ENCODE measurements around the gene EEIG2. TPM values are rescaled to one million over a fixed set of nuclear protein-coding genes. Genes with fewer than 3 reads are reported as not detected.

Gene EEIG2
- total and polyA plus RNA-seq, 2 donors, result 10.2 to 82.1 TPM

DNA sequence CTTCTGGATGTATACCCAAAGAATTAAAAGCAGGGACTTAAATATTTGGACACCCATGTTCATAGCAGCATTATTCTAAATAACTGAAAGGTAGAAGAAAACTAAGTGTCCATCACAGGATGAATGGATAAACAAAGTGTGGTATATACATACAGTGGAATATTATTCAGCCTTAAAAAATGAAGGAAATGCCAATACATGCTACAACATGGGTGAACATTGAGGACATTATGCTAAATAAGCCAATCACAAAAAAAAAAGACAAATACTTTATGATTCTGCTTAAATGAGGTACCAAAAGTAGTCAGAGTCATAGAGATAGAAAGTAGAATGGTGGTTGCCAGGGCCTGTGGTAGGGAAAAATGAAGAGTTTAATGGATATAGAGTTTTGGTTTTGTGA, 14.1 kb downstream of the EEIG2 start:
- Histone ChIP-seq H3K4me1 (ENCODE audit: insufficient read depth) (peaks cover 2% of the 10 kb centered on the region), H3K36me3 (ENCODE audit: insufficient read depth) (no peaks in the 10 kb centered on the region), H3K27ac (ENCODE audit: low read depth) (no peak overlapping the region), H3K4me3 (ENCODE audit: low read depth, low read length) (no peak overlapping the region)
- DNase-seq (ENCODE audit: extremely low spot score), result no peak

DNA sequence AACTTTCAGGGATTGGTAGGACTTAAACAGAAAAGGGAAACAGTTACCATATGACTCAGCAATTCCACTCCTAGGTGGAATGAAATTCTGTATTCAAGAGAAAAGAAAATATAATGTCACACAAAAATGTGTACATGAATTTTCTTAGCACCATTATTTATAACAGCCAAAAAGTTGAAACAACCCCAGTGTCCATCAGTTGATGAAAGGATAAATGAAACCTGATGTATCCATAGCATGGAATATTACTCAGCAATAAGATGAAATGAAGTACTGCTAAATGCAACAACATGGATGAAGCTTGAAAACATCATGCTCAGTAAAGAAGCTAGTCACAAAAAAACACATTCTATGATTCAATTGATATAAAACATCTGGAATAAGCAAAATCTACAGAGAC, 15.5 kb downstream of the EEIG2 start:
- Histone ChIP-seq H3K27ac (ENCODE audit: low read depth) (no peak overlapping the region), H3K4me3 (ENCODE audit: low read depth, low read length) (no peak overlapping the region), H3K4me1 (ENCODE audit: insufficient read depth) (peaks cover under 1% of the 10 kb centered on the region), H3K36me3 (ENCODE audit: insufficient read depth) (no peaks in the 10 kb centered on the region)
- no peak for DNase-seq (ENCODE audit: extremely low spot score)

DNA sequence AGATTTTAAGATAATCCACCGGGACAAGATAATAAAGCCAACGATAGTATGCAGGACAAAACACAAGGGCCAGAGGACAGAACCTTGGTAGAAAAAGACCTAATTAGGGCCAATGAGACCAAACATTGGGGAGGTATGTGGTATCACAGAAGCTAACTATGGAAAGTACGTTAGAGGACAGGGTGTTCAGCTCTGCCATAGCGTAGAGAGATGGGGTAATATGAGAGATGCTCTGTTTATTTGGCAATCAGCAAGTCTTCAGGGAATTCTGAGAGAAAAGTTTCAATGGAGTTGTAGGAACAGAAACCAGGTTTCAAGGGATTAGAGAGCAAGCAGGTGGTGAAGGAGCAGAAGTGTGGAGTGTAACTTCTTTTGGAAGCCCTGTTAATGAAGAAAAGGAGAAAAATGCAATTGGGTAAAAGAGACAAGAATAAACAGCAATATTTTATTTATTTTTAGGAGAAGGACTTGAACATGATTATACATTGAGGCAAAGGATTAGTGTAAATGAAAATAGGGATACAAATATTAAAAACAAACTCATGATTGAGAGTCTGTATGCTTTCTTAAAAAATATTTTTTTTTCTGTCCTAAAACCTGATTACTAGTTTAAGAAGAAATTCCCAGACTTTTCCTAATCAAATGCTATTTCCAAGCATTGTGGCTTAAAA, 24.0 kb downstream of the EEIG2 start:
- Histone ChIP-seq H3K4me1 (ENCODE audit: insufficient read depth) (no peaks in the 10 kb centered on the region), H3K4me3 (ENCODE audit: low read depth, low read length) (no peak overlapping the region), H3K27ac (ENCODE audit: low read depth) (no peak overlapping the region), H3K36me3 (ENCODE audit: insufficient read depth) (no peaks in the 10 kb centered on the region)
- no peak for DNase-seq (ENCODE audit: extremely low spot score)
- 47% methylated on average over 4 of the region's 4 CpGs for WGBS

DNA sequence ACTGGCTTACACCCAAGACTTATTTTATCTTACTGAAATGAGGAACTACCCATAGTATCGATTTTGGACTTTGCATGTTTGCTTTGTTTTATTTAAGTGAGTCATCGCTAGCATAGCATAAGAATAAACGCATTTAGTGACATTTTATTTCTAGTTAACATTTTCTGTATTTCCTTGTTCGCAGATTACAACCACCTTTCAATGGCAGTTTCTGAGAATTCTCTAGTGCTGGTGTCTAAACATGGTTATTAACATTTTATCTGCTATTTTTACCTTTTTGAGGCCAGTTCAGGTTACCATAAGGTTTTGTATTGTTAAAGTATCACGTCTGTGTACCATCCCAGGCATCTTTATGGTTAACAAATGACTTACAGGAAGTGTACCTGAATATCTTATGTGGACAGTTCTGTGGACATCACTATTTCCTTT, 24.5 kb downstream of the EEIG2 start:
- H3K27ac ChIP-seq (ENCODE audit: low read depth), result peak overlapping the region; percentile 18

DNA sequence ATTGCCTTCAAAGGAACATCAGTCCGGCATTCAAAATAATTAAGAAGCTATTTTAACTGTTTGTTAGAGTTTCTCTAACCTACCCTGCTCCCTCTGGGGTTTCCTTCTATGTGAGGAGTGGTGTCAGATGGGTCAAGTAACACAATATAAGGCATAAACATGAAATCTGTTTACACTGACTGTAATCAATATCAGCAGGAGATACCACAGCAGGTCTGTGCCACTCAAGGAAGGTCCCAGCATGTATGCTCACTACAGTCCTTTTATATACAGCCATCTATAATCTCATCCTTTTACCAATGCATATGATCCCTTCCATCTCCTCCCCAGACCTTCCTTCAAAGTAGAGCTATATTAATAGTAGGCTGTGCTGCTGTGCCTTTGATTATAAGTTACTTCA, 25.4 kb downstream of the EEIG2 start:
- WGBS, result 52% methylated on average over 1 of the region's 1 CpG
- no peak overlapping the region for H3K27ac ChIP-seq (ENCODE audit: low read depth)

More for the DNA sequence above, 24.5 kb downstream of the EEIG2 start:
- no peaks in the 10 kb centered on the region for H3K36me3 ChIP-seq (ENCODE audit: insufficient read depth)
- no peaks in the 10 kb centered on the region for H3K4me1 ChIP-seq (ENCODE audit: insufficient read depth)
- H3K4me3 ChIP-seq (ENCODE audit: low read depth, low read length), result no peak overlapping the region
- 57% methylated on average over 5 of the region's 5 CpGs for WGBS
- DNase-seq (ENCODE audit: extremely low spot score), result no peak

DNA sequence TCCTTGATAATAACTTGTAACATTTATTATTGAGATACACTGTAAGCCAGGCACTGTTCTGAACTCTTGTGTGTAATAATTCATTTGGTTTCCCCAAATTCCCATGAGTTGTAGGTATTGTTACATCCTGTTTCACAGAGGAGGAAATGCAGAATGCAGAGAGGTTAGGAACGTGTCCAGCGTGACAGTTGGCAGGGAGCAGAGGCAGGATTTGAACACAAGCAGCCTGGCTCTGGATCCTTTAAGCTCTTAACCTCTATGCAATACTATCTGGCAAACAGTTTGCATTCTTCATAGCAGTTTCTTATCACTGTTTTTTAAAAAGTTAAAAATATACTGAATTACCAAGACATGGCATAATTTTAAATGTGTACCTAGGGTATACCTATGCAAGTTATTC, 30.5 kb downstream of the EEIG2 start:
- 5% methylated on average over 2 of the region's 2 CpGs for WGBS
- Histone ChIP-seq H3K36me3 (ENCODE audit: insufficient read depth) (no peaks in the 10 kb centered on the region), H3K27ac (ENCODE audit: low read depth) (no peak overlapping the region), H3K4me1 (ENCODE audit: insufficient read depth) (no peaks in the 10 kb centered on the region), H3K4me3 (ENCODE audit: low read depth, low read length) (no peak overlapping the region)
- DNase-seq (ENCODE audit: extremely low spot score), result no peak

More for the DNA sequence above, 25.4 kb downstream of the EEIG2 start:
- Histone ChIP-seq H3K4me3 (ENCODE audit: low read depth, low read length) (no peak overlapping the region), H3K36me3 (ENCODE audit: insufficient read depth) (no peaks in the 10 kb centered on the region), H3K4me1 (ENCODE audit: insufficient read depth) (no peaks in the 10 kb centered on the region)
- no peak for DNase-seq (ENCODE audit: extremely low spot score)

DNA sequence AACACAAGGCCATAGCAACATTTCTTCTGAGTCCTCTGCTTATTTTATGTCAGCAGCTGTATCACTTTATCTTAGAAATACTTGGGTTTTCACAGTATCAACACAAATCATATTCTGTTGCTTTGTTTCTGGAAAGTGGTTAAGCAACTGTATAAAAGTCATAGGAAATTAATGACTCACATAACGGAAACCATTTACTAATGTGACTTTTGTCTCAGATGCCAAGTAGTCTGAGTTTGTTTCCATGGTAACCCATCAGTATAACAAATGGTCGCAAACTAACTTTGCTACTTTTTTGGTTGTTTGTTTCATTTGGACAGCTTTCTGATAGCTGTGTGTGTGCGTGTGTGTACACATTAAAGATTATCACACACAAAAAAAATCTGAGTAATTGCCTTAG, 31.1 kb downstream of the EEIG2 start:
- Histone ChIP-seq H3K4me1 (ENCODE audit: insufficient read depth) (no peaks in the 10 kb centered on the region), H3K27ac (ENCODE audit: low read depth) (no peak overlapping the region), H3K36me3 (ENCODE audit: insufficient read depth) (no peaks in the 10 kb centered on the region), H3K4me3 (ENCODE audit: low read depth, low read length) (no peak overlapping the region)
- DNase-seq (ENCODE audit: extremely low spot score), result peak; percentile 84
- 3% methylated on average over 3 of the region's 3 CpGs for WGBS

DNA sequence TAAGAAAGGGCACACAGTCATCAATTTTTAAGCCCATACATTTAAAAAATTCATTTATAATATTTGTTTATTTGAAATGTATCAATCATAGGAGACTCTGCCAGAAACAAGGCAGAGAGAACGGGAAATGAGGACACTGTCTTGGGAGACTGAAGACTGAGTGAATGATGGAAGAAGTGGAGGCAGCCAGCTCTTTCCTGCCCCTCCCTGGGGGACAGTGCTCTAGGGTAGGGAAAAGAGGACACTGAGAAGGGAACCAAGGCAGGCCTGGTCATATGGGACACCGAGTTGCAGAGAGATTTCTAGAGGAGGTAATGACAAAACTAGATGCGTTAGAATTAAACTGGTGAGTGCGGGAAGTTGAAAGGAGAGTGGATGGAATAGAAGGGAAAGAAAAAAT, 31.6 kb downstream of the EEIG2 start:
- H3K27ac ChIP-seq (ENCODE audit: low read depth), result peak overlapping the region; percentile 44
- no peak overlapping the region for H3K4me3 ChIP-seq (ENCODE audit: low read depth, low read length)
- WGBS, result 61% methylated on average over 4 of the region's 4 CpGs
- H3K36me3 ChIP-seq (ENCODE audit: insufficient read depth), result no peaks in the 10 kb centered on the region
- H3K4me1 ChIP-seq (ENCODE audit: insufficient read depth), result no peaks in the 10 kb centered on the region
- no peak for DNase-seq (ENCODE audit: extremely low spot score)

DNA sequence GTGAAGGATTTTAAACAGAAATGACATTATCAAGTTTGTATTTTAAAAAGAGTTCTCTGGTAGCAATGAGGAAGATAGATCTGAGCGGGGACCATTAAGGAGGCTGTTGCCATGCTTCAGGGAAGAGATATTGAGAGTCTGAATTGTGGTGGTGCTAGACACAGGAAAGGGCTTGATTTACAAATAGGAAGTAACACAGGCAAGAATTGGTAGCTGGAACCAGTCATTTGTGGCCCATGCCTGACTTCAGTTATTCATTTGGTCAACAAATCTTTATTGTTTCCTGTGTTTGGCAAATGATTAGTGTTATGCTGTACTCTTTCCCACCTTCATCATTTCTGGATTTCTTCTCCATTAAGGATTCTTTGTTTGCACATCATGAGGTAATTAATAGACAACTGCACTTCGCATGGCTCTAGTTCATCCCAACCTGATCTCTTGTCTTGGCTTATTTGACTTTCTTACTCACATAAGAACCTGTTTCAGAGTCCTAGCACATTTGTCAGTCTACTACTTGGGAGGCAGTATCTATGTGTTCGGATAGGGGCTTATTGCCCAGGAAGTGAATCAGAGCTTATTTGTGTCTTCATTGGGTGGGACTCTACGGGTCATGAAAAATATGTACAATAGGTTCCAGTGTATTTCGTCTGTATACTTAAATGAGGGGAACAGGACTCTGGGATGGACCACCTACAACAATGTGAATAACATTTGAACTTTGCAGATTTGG, 32.3 kb downstream of the EEIG2 start:
- Histone ChIP-seq H3K4me1 (ENCODE audit: insufficient read depth) (peaks cover 1% of the 10 kb centered on the region), H3K36me3 (ENCODE audit: insufficient read depth) (no peaks in the 10 kb centered on the region), H3K27ac (ENCODE audit: low read depth) (no peak overlapping the region), H3K4me3 (ENCODE audit: low read depth, low read length) (no peak overlapping the region)
- no peak for DNase-seq (ENCODE audit: extremely low spot score)
- 81% methylated on average over 5 of the region's 5 CpGs for WGBS

DNA sequence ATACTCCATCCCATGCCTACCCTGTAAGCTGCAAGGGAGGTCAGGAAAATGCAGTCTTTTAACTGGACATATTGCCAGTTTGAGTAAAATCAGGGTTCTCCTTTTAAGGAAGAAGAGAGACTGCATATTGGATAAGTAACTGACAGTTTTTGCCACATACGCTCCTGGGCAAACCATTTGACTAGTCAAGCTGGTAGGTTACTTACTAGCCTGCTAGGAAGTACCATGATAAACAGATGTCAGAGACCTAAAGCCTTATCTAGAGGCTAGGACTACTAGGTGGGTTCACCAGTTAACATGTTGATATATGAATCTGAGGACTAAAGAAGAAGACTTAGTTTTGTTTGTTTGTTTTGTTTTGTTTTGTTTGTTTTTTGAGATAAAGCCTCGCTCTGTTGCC, 33.5 kb downstream of the EEIG2 start:
- no peak for DNase-seq (ENCODE audit: extremely low spot score)
- WGBS, result 87% methylated on average over 2 of the region's 2 CpGs
- Histone ChIP-seq H3K4me1 (ENCODE audit: insufficient read depth) (peaks cover 1% of the 10 kb centered on the region), H3K27ac (ENCODE audit: low read depth) (no peak overlapping the region), H3K36me3 (ENCODE audit: insufficient read depth) (no peaks in the 10 kb centered on the region), H3K4me3 (ENCODE audit: low read depth, low read length) (no peak overlapping the region)

DNA sequence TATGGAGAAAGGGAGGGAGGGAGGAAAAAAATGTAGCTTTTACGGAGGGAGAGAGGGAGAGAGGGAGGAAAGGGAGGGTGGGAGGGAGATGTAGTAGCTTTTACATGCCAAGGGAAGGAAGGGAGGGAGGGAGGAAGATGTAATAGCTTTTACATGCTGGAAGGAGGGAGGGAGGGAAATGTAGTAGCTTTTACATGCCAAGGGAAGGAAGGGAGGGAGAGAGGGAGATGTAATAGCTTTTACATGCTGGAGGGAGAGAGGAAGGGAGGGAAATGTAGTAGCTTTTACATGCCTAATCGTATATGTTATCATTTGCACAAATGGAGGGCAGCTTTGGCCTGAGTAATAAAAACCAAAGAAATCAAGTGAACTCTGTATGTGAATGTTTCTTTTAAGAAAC, 35.6 kb downstream of the EEIG2 start:
- WGBS, result 9% methylated on average over 2 of the region's 2 CpGs
- Histone ChIP-seq H3K4me1 (ENCODE audit: insufficient read depth) (peaks cover 1% of the 10 kb centered on the region), H3K4me3 (ENCODE audit: low read depth, low read length) (no peak overlapping the region), H3K27ac (ENCODE audit: low read depth) (no peak overlapping the region), H3K36me3 (ENCODE audit: insufficient read depth) (no peaks in the 10 kb centered on the region)
- peak; percentile 73 for DNase-seq (ENCODE audit: extremely low spot score)

DNA sequence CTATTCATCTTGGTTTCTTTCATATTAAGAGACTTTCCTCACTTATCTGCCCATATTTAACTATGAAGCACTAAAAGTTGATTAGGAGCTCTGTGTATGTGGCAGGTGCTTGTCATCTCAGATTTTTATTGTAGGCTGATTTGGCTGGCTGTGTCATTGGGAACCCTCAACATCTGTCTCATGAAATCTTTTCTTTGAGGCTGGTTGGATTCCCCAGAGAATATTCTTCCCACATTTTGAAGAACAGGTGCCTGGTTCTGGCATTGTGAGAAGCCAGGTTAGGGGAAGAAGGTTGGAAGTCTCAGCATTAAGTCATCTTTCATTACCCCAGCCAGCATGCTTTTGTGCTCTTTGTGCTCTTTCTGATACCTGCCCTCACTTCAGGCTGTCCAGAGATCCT, 37.1 kb downstream of the EEIG2 start:
- Histone ChIP-seq H3K4me1 (ENCODE audit: insufficient read depth) (peaks cover 1% of the 10 kb centered on the region), H3K36me3 (ENCODE audit: insufficient read depth) (no peaks in the 10 kb centered on the region), H3K27ac (ENCODE audit: low read depth) (no peak overlapping the region), H3K4me3 (ENCODE audit: low read depth, low read length) (no peak overlapping the region)
- no peak for DNase-seq (ENCODE audit: extremely low spot score)

DNA sequence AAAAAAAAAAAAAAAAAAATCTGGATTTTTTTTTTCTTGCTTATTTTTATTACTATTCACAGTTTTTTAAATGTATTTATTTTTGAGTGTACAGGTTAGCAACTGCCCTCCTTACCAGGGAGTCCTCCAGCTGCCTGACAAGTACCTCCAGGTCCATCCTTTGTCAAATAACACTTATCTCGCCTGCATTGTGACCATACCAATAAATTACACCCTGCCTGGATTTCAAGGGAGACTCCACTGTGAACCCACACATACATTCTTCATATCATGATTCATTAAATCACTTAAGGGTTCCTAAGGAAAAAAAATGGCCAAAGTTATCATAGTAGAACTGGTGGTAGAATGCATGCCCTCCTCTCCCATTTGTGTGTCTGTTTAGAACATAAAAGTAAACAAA, 38.4 kb downstream of the EEIG2 start:
- H3K36me3 ChIP-seq (ENCODE audit: insufficient read depth), result no peaks in the 10 kb centered on the region
- 96% methylated on average over 1 of the region's 1 CpG for WGBS
- no peak overlapping the region for H3K27ac ChIP-seq (ENCODE audit: low read depth)
- DNase-seq (ENCODE audit: extremely low spot score), result no peak
- H3K4me1 ChIP-seq (ENCODE audit: insufficient read depth), result peaks cover 1% of the 10 kb centered on the region
- no peak overlapping the region for H3K4me3 ChIP-seq (ENCODE audit: low read depth, low read length)

DNA sequence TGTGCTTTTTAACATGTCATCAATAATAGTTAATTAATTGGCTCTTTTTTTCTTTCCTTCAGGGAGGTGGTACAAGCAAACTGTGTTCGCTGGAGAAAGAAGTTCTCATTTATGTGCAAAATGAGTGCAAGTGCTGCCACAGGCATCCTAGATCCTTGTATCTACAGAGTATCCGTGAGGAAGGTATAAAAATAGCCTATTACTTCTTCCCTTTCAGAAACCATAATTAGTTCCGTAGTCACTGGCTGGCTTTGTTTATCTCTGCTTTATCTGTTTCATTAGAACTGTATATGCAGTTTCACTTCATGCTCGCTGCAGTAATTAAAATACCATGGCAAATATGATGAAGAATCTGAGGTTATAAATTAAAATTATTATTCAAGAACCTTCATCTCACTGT, 40.6 kb downstream of the EEIG2 start:
- H3K27ac ChIP-seq (ENCODE audit: low read depth), result no peak overlapping the region
- 41% methylated on average over 4 of the region's 4 CpGs for WGBS
- H3K4me3 ChIP-seq (ENCODE audit: low read depth, low read length), result no peak overlapping the region
- peaks cover 1% of the 10 kb centered on the region for H3K4me1 ChIP-seq (ENCODE audit: insufficient read depth)
- H3K36me3 ChIP-seq (ENCODE audit: insufficient read depth), result no peaks in the 10 kb centered on the region
- no peak for DNase-seq (ENCODE audit: extremely low spot score)
